ENCODE data around the gene OR10G3.
A peak's percentile ranks its signal among the peaks of the same experiment; 100 is the strongest.
"Not testable (repeated sequence)": the region's sequence is repeated elsewhere in the genome, so short reads cannot be mapped to it uniquely, and the experiment has no call there.

OR10G3 gene, protein sequence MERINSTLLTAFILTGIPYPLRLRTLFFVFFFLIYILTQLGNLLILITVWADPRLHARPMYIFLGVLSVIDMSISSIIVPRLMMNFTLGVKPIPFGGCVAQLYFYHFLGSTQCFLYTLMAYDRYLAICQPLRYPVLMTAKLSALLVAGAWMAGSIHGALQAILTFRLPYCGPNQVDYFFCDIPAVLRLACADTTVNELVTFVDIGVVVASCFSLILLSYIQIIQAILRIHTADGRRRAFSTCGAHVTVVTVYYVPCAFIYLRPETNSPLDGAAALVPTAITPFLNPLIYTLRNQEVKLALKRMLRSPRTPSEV

DNA sequence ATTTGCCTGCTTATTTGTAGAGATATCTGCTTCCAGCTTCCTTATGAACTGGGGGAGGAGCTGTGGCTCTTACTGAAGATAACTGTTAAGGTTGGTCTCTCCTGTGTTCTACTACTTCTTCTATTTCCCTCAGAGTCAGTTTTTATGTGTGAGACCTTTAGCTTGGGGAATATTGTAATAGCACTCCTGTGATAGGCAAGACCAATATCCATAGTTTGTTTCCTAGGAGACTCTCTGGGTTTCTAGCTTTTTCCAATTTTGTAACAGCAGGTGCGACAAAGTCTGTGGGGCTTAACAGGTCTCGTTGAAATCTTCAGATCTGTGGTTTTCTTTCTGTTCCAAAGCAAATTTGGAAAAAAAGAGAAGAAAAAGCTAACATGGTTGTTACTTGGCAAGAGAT is at the start of gene OR10G3:
Gene OR10G3 (minus strand): TSS at position 101 of the 400 bp plus-strand sequence. CDS start 9,332 bp downstream, outside the sequence.
- no peak for DNase-seq (ENCODE audit: low read depth in 2 of 2)

DNA sequence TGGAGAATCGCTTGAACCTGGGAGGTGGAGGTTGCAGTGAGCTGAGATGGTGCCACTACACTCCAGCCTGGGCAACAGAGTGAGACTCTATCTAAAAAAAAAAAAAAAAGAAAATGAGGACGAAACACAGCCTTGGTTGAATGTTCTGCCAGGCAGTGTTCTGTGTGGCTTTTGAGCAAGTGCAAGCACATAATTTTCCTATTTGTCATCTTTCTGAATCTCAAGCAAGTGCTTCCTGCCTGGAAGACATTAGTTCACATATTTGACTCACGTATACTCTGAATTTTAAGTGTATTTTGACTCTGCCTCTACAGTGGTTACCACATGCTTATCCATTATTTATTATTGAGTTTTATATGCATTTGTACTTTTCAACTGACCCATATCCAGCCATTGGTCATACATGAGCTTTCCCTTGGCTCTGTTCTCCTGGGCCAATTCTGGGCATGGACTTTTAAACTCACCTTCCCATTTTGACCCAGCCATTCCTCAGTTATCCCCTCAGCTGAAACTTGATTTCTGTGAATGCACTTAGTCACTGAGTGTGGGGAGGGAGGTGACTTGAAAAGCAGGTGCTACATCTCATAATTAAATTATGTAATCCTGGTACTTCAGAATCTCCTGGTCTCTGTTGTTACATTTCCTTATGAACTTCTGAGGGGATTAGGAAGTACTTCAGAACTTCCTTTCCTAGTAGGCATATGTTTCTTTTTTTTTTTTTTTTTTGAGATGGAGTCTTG is 46.8 kb upstream of the OR10G3 start:
- no peak for DNase-seq (ENCODE audit: low read depth in 2 of 2)

DNA sequence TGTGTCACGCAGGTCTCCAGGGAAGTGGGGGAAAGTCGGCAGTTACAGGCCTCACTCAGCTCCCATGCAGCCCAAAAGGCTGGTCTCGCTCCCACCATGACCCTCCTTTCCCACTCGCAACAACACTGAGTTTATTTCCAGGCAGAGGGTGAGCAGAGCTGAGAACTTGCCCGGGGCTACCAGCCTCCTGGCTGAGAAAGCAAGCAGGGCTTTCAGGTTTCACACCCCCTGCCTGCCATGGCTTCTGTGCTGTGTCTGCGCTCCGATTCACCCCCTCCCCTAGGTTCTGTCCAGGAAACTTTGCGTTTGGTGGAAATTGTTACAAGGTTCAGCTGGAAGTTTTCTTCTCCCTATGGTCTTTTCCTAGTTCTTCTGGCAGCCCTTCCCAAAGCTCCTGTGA is 37.7 kb upstream of the OR10G3 start:
- no peak for DNase-seq (ENCODE audit: low read depth in 2 of 2)

DNA sequence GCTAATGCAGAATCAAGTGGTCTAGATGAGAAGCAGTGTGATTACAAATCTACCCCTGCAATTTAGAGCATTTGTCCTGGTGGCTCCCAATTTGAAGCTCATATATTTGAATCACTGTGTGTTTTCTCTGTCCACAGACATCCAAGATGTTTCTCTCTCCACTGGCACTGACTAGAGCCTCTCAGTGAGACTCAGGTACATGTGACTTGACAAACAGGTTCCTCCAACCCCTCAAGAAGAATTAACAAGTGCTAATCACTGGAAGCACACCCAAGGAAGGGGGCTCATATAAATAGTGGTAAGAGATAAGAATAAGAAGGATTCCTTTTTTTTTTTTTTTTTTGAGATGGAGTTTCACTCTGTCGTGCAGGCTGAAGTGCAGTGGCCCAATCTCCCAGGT is 34.4 kb upstream of the OR10G3 start:
- no peak for DNase-seq (ENCODE audit: low read depth in 2 of 2)

DNA sequence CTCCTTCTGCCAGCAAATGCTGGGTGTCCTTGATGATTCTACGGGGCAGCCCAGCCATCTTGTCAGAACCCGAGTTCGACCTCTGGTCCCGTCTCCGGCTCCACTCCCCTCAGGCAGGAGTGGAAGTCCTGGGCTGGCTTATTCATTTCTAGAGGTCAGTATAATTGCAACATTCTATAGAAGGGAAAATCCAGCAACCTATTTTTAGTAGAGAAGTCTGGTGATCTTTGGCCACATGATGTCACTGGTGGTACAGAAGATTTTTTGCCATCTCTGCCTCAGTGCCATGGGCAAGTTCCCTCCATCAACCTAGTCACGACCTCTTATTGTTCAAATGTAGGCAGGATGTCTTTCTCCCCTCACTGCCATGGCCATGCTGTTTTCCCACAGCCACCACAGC is 32.4 kb upstream of the OR10G3 start:
- no peak for DNase-seq (ENCODE audit: low read depth in 2 of 2)

DNA sequence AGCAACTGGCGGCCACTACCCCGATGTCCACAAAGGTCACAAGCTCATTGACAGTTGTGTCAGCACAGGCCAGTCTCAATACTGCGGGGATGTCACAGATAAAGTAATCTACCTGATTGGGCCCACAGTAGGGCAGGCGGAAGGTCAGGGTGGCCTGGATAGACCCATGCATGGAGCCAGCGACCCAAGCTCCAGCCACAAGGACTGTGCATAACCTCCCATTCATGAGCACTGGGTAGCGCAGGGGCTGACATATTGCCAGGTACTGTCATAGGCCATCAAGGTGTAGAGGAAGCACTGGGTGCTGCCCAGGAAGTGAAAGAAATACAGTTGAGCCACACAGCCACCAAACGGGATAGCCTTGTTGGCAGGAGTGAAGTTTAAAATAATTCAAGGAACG is 22.3 kb upstream of the OR10G3 start:
- DNase-seq (ENCODE audit: low read depth in 2 of 2): not testable (repeated sequence)

GRCh38 chr14:21589317-21589716 is 9.4 kb upstream of the OR10G3 start:
- no peak for DNase-seq (ENCODE audit: low read depth in 2 of 2)

- no peak for DNase-seq (ENCODE audit: low read depth in 2 of 2)
Observed at GRCh38 chr14:21575661-21576060, 4.2 kb downstream of the OR10G3 start.

DNA sequence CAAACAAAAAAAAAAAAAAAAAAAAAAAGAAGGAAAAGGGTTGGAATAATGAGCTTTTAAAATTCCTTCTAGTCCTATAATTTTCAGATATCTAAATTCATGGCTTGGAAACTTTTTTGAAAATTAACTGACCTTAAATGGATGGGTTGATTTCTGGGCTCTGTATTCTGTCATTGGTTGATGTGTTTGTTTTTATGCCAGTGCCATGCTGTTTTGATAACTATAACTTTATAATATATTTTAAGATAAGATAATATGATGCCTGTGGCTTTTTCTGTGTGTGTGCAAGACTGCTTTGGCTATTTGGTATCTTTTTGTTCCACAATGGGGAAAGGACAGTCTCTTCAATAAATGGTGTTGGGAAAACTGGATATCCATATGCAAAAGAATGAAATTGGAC is 7.3 kb downstream of the OR10G3 start:
- no peak for DNase-seq (ENCODE audit: low read depth in 2 of 2)

GRCh38 chr14:21558703-21559170 is 21.1 kb downstream of the OR10G3 start:
- no peak for DNase-seq (ENCODE audit: low read depth in 2 of 2)

DNA sequence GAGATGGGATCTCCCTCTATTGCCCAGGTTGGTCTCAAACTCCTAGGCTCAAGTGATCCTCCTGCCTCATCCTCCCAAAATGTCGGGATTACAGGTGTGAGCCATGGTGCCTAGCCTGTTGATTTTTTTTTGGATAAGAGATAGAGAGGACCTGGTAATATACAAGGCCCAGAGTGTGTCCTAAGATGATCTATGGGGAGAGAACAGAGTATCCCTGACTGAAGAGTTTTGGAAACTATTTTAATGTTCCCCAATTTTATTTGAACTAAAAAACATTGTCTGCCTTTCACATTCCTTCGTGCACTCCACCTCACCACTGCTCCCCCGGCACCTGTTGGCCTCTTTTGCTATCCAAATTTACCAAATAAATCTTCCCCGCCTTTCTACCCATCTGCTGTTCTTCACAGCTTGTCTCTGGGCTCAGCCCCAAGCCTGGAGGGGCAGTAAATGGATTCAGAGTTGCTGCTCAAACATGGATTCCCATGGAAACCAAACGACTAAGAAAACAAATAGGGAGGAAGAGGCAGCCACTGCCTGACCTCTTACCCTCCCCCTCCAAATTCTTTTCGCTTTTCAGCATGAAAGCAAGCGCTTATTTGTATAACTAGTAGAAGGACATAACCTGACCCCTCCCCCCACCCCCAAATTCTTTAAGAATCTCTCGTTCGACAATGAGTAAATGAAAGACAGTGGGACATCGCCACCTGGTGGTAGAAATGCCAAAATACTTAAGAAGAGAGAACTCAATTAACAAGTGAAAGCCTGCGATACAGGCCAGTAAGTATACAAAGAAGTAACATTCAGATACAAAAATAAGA is 22.6 kb downstream of the OR10G3 start:
- DNase-seq (ENCODE audit: low read depth in 2 of 2): peak; percentile 27 to 62

GRCh38 chr14:21556378-21557083 is 23.3 kb downstream of the OR10G3 start:
- DNase-seq (ENCODE audit: low read depth in 2 of 2): no peak

GRCh38 chr14:21553266-21553665 is 26.6 kb downstream of the OR10G3 start:
- DNase-seq (ENCODE audit: low read depth in 2 of 2): no peak

DNA sequence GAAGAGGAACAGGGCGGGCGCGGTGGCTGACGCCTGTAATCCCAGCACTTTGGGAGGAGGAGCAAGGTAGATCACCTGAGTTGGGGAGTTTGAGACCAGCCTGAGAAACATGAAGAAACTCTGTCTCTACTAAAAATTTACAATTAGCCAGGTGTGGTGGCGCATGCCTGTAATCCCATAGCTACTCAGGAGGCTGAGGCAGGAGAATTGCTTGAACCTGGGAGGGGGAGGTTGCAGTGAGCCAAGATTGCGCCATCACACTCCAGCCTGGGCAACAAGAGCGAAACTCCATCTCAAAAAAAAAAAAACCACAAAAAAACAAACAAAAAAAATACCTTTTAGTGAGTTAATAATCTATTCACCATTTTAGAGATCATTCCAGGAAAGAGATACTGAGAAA is 35.3 kb downstream of the OR10G3 start:
- not testable (repeated sequence) for DNase-seq (ENCODE audit: low read depth in 2 of 2)

GRCh38 chr14:21543963-21544362 is 35.9 kb downstream of the OR10G3 start:
- DNase-seq (ENCODE audit: low read depth in 2 of 2): no peak

DNA sequence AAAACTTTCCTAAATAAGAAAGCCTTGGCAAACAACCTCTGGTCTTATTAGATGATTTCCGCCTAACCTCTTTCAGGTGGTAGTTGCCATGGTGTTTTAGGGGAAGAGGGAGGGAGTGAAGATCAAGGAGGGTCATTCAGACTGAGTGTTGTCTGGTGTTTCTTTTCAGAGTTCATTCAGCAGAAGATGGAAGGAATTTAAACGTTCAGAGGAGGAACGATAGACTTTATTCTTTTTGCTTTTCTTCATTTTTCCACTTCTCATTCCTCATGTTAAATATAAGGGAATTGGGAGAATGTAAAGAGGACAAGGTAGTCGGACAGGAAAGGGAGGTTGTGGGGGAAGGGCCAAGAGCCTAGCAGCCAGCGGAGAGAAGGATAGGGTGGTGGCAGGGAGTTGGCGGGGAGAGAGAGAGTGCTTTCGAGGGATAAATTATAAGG is 36.3 kb downstream of the OR10G3 start:
- no peak for DNase-seq (ENCODE audit: low read depth in 2 of 2)

- no peak for DNase-seq (ENCODE audit: low read depth in 2 of 2)
Observed at GRCh38 chr14:21541413-21542074, 38.3 kb downstream of the OR10G3 start.

- DNase-seq (ENCODE audit: low read depth in 2 of 2): no peak
Observed at GRCh38 chr14:21539189-21539940, 40.5 kb downstream of the OR10G3 start.

DNA sequence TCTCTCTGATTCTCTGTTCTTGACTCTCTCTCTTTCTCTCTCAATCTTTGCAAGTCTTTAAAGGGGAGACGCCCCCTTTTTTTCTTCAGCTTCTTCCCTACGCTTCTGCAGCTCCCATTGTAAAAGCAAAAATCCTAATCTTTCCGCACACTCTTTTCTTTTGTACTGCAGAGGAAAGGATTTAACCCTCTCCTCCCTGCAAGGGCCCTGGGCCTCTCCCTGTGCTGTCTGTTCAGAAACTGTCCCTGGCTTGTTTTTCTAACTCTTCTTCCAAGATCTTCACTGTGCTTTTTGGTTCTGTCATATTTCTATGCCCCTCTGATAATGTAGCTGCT is 42.8 kb downstream of the OR10G3 start:
- DNase-seq (ENCODE audit: low read depth in 2 of 2): no peak

- no peak for DNase-seq (ENCODE audit: low read depth in 2 of 2)
Observed at GRCh38 chr14:21536418-21537089, 43.3 kb downstream of the OR10G3 start.

Data from stimulated activated CD8-positive, alpha-beta memory T cell treated with anti-CD3 and anti-CD28 coated beads, Interleukin-7, amount 100 ng/mL, for 1 hour (primary cell).